ENCODE results near the gene DNAJC11.

DNAJC11 gene

DNA sequence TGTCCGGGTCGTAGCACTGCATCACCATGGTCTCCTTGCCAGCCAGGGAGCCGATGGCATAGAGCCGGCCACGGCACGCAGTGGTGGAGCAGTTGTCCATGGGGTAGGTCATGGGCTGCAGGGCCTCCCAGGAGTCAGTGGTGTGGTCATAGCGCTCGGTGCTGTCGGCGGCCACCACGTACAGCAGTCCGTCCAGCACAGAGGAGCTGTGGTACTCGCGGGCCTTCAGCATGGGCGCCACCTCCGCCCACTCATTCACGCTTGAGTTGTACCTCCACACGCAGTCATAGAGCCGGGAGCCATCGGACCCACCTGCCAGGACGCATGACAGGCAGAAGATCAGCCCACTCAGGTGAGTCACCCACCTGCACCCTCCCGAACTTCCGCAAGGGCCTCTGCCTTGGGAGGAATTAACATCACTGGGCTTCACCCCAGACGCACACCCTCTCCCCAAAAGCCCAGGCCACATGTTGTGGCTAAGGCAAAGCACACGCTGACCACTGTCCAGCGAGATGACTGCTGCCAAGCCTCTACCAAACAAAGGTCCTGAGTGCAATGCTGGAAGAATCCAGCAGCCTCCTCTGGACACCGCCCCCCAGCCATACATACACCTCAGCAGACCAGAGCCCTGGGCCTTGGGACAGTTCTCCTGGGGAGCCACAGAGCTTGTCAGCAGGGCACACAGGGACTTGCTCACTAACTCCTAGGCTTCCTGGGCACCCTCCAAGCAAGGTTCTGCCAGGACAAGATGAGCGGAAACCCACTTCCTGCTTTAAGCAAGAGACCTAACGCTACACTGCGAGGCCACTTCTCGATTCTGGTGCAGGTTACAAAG is 102.3 kb downstream of the DNAJC11 start:
- DNase-seq = no peak

DNA sequence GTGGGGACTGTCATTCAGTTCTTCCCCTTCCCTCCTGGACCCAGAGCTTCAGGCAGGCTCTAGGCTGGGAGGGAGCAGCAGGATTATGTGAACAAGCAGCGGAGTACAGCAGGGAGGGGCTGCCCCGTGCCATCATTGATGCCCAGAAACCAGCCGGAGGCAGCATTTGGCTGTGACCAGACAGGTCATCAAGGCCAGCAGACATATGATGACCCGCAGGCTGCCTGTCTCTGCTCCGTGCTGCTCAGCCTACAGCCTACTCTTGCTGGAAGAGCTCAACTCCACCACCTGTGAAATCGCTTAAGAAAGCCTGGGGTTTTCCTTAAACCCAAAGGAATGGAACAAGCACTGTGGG is 103.9 kb downstream of the DNAJC11 start:
- no peak for DNase-seq

DNA sequence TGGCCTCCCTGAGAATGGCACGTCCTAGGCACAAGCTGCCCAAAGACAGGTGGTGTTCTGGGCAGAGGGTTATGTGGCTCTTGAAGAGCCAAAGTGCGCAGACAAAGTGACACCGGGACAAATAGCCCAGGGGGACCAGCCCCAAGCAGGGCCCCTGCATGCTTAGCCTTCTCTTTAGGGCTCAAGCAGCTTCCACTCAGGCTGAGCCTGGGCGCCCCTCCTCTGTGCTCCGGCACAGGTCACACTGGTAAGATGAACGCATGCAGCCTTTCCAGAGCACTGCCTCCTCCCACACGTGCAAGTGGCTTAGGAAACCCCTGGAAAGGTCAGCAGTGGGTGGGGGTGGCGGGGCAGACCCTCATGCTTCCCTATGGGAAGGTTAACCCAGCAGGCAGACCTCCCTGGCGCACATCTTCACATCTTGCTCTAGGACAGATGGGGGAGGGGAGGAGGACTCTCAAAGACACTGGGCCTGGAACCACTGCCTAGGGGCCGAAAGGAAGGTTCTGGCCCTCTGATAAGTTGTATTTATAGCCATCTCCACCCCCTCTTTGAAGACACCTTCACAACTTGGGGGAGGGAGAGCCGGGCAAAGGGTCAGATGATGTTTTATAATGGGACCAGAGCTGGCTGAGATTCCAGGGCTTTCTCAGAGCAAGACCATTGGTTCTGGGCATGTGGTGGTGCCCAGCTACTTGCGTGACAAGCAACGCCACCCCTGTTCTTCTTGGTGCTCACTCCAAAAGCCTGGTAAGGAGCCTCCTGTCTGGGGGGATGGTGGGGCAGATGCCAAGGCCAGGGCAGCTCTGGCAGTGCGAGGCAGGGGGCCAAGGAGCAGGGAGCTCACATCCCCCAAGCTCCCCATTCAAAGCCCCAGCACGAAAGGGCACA is 104.5 kb downstream of the DNAJC11 start:
- no peak for DNase-seq

DNA sequence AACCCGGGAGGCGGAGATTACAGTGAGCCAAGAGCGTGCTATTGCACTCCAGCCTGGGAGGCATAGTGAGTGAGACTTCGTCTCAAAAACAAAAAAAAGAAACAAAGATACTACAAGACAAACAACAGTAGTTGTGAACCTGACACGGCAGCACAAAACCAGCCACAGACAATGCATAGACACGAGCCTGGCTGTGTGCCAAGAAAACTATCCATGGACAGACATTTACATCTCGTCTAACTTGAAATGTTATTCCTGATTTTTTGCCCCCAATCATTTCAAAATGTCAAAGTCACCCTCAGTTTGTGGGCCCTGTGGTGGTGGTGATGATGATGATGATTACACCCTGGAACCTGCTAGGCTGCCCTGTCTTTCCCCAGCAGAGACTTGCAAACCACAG is 105.3 kb downstream of the DNAJC11 start:
- DNase-seq = no peak

- no peak for DNase-seq
Observed at GRCh38 chr1:6594977-6595740, 106.5 kb downstream of the DNAJC11 start.

DNA sequence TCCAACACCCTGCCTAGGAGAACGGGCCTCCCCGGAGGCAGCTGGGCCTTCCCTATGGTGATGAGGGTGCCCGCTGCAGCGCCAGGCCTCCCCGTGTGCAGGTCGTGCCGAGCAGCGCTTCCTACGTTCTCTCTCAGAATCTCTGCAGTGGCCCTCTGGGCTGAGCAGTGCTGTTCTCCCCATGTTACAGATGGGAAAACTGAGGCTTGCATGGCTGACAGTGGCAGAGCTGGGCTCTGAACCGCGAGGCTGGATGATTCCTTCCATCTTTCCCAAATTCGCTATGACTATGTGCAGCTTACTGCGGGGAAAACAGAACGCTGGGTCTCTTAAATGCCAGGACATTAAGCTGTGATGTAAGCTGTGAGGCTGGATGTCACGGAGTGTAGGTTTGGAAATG is 107.8 kb downstream of the DNAJC11 start:
- DNase-seq = no peak

DNA sequence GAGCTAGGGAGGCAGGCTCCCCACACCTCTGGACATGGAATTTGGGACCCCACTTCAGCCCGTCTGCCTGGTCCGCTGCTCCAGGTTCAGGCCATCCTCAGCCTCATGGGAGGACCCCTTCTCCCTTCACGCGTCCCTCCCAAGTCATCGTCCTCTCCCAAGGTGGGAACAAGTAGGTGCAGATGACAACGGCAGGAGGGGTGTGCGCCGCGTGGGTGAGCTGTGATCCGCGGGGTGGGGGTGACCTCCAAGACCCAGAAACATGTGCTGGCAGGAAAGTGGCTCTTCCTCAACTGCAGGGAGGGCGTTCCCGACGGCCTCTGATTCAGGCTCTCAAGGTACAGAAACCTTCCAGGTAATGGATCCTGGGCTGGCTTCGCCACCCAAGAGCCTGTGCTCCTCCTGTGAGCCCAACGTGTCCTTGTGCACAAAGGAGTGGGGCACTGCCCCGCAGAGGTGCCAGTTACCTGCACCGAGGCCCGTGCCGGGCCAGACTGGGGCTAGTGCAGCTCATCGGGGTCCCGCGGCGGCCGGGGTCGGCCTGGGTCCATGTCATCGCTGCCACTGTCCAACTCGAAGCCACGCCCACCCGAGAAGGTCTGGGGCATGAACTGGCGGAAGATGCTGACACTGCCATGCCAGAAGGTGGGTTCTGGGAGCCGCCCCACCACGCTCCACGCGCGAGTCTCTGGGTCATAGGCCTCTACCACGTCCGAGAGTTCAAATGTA is 108.6 kb downstream of the DNAJC11 start:
- DNase-seq = no peak

- DNase-seq = no peak
Observed at GRCh38 chr1:6592441-6592840, 109.2 kb downstream of the DNAJC11 start.

DNA sequence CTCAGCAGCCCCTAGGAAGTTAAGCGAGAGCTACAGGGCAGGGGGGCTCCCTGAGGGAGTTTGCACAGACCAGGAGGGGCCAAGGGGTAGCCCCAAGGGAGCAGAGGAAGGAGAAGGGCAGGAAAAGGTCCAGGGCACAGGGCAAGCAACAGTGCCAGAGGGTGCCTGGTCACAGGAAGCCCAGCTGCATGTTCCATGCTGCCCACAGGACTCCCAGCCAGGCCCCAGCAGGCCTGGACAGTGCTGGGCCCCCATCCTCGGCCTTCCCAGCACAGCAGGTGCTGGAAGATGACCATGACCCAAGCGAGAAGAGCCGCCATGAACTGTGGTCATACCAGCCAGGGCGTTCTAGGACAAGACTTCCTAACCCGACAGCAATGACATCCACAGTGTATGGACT is 110.0 kb downstream of the DNAJC11 start:
- no peak for DNase-seq

GRCh38 chr1:6591222-6591621 is 110.4 kb downstream of the DNAJC11 start:
- DNase-seq = no peak

GRCh38 chr1:6590046-6590445 is 111.6 kb downstream of the DNAJC11 start:
- no peak for DNase-seq

GRCh38 chr1:6588893-6589520 is 112.6 kb downstream of the DNAJC11 start:
- no peak for DNase-seq

GRCh38 chr1:6588128-6588892 is 113.3 kb downstream of the DNAJC11 start:
- DNase-seq = no peak

DNA sequence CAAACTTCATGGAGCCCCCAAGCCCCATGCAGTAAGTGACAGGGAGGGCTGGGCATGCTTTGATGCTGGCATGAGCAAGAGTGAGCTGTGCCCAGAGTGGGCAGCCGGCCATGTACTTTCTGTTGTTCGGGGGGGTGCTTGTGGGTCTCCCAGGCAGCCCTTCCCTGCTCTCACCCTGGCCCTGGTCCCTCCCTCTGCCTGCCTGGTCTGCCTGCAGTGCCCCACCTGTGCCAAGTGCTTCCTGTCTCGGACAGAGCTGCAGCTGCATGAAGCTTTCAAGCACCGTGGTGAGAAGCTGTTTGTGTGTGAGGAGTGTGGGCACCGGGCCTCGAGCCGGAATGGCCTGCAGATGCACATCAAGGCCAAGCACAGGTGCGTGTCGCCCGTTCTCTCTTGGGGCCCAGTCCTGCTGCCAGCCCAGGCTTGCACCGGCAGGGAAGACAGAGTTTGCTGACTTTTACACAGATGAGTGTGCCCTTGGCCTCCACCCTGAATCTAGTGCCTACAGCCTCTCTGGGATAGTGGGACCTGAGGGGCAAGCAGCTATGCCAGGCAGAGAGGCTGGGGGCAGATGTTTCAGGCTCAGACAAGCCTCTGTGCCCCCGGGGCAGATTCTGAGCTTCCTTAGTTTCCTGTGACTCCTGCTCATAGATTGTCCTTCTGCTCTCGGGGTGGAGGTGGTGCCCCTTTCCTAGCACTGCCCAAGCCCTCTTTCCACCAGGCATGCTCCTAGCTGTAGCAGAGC is 114.2 kb downstream of the DNAJC11 start:
- no peak for DNase-seq

DNA sequence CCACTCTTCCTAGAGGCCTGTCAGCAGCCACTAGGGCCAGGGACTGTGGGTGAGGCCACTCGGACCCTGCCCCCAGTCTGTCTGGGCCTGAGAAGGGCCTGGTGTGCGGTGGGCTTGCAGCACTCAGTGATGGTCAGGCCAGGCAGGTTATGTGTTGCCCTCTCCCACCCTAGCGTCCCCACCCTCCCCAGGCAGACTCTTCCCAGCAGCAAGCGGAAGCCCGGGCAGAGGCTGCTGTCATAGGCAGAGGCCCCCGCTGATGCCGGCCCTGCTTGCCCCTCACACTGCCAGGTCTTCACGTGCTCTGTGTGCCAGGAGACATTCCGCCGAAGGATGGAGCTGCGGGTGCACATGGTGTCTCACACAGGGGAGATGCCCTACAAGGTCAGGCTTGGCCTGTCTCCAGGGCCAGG is 115.2 kb downstream of the DNAJC11 start:
- no peak for DNase-seq

DNA sequence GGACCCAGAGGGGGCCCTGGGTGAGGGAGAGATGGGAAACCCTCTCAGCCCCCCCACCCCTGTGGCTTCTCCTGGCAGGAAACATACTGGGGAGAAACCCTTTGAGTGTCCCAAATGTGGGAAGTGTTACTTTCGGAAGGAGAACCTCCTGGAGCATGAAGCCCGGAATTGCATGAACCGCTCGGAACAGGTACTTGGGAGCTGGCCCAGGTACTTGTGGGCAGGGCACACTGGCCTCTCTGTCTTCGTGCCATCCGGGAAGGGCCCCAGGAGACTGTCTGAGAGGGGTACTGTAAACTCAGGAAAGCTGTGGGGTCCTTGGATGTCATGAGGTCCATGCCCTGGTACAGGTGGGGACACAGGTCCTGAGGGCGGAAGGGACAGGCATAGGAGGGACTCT is 115.8 kb downstream of the DNAJC11 start:
- no peak for DNase-seq

DNA sequence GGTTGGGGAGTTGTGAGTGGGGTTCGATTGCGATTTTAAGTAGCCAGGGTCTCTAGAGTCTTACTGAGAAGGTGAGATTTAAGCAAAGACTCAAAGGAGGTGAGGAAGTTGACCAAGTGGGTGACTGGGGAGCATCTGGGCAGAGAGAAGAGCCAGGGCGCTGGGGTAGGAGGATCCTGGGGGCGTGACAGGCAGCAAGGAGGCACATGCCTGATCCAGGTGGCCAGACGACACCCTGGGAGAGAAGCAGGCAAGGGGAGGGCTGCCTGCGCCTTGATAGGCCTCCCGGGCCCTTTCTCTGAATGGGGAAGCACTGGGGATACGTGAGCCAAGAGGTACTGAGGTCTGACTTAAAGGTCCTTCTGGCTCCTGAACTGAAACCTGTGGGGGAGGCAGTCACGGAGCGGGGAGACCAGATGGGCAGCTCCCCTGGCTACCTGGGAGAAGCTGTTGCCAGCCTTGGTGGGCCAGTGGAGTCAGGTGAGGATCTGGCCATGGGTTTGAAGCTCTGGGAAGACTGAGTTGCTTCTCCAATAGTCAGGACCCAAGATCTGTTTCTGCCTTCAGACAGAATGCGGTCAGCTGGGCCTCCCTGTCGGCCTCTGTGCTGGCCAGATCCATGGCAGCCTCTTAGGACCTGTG is 116.4 kb downstream of the DNAJC11 start:
- DNase-seq = no peak
